Measurements from ENCODE around the gene TEX264.

DNA sequence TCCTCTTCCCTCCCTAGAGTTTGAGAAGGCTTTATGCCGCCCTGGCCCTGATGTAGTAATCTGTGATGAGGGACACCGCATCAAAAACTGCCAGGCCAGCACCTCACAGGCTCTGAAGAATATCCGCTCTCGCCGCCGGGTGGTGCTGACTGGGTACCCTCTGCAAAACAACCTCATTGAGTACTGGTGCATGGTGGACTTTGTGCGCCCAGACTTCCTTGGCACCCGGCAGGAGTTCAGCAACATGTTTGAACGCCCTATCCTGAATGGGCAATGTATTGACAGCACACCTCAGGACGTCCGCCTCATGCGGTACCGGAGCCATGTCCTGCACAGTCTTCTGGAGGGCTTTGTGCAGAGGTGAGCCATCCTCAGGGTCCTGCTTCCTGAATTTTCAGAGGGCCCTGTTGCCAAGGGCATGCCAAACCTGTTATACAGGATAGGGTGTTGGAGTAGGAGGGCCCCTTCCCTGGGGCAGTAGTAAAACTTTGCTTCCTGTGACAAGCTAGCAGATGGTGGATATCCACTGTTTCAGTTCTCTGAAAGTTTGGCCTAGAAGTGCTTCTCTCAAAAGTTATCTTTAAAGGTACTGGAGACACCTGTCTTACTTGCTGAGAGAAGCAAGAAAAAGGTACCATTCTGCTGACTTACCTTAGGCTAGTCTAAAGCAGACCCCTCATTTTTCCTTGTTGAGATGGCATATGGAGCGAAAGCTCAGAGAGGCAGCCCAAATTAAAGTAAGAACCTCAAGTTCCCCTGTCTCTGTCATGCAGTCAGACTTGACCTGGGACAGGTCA, 33.7 kb upstream of the TEX264 start:
- TF ChIP-seq, protein P1, sequence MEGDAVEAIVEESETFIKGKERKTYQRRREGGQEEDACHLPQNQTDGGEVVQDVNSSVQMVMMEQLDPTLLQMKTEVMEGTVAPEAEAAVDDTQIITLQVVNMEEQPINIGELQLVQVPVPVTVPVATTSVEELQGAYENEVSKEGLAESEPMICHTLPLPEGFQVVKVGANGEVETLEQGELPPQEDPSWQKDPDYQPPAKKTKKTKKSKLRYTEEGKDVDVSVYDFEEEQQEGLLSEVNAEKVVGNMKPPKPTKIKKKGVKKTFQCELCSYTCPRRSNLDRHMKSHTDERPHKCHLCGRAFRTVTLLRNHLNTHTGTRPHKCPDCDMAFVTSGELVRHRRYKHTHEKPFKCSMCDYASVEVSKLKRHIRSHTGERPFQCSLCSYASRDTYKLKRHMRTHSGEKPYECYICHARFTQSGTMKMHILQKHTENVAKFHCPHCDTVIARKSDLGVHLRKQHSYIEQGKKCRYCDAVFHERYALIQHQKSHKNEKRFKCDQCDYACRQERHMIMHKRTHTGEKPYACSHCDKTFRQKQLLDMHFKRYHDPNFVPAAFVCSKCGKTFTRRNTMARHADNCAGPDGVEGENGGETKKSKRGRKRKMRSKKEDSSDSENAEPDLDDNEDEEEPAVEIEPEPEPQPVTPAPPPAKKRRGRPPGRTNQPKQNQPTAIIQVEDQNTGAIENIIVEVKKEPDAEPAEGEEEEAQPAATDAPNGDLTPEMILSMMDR (tag by site-specific recombination; IDR thresholded peaks at IDR 0.05): no peak
- no peak for TF ChIP-seq ZNF501 (tag by site-specific recombination; IDR thresholded peaks at IDR 0.05)
- TF ChIP-seq SETDB1 (IDR thresholded peaks at IDR 0.05; ENCODE audit: insufficient read length, low read length): no peak
- TF ChIP-seq, protein P2, sequence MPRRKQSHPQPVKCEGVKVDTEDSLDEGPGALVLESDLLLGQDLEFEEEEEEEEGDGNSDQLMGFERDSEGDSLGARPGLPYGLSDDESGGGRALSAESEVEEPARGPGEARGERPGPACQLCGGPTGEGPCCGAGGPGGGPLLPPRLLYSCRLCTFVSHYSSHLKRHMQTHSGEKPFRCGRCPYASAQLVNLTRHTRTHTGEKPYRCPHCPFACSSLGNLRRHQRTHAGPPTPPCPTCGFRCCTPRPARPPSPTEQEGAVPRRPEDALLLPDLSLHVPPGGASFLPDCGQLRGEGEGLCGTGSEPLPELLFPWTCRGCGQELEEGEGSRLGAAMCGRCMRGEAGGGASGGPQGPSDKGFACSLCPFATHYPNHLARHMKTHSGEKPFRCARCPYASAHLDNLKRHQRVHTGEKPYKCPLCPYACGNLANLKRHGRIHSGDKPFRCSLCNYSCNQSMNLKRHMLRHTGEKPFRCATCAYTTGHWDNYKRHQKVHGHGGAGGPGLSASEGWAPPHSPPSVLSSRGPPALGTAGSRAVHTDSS (tag by site-specific recombination; IDR thresholded peaks at IDR 0.05): no peak
- TF ChIP-seq YY1 (tag by site-specific recombination; IDR thresholded peaks at IDR 0.05): no peak
- TF ChIP-seq, protein P3, sequence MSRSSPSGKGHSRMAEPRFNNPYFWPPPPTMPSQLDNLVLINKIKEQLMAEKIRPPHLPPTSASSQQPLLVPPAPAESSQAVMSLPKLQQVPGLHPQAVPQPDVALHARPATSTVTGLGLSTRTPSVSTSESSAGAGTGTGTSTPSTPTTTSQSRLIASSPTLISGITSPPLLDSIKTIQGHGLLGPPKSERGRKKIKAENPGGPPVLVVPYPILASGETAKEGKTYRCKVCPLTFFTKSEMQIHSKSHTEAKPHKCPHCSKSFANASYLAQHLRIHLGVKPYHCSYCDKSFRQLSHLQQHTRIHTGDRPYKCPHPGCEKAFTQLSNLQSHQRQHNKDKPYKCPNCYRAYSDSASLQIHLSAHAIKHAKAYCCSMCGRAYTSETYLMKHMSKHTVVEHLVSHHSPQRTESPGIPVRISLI (tag by site-specific recombination; IDR thresholded peaks at IDR 0.05): no peak
- no peak for TF ChIP-seq HOXC10 (CRISPR knock-in tag; IDR thresholded peaks at IDR 0.05)
- no peak for TF ChIP-seq ZNF76 (tag by site-specific recombination; IDR thresholded peaks at IDR 0.05; ENCODE audit: borderline replicate concordance, low read depth)
- TF ChIP-seq, protein P4, sequence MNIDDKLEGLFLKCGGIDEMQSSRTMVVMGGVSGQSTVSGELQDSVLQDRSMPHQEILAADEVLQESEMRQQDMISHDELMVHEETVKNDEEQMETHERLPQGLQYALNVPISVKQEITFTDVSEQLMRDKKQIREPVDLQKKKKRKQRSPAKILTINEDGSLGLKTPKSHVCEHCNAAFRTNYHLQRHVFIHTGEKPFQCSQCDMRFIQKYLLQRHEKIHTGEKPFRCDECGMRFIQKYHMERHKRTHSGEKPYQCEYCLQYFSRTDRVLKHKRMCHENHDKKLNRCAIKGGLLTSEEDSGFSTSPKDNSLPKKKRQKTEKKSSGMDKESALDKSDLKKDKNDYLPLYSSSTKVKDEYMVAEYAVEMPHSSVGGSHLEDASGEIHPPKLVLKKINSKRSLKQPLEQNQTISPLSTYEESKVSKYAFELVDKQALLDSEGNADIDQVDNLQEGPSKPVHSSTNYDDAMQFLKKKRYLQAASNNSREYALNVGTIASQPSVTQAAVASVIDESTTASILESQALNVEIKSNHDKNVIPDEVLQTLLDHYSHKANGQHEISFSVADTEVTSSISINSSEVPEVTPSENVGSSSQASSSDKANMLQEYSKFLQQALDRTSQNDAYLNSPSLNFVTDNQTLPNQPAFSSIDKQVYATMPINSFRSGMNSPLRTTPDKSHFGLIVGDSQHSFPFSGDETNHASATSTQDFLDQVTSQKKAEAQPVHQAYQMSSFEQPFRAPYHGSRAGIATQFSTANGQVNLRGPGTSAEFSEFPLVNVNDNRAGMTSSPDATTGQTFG (tag by site-specific recombination; IDR thresholded peaks at IDR 0.05; ENCODE audit: borderline replicate concordance): no peak
- TF ChIP-seq ZNF792 (tag by site-specific recombination; IDR thresholded peaks at IDR 0.05): no peak
- no peak for TF ChIP-seq ZNF404 (tag by site-specific recombination; IDR thresholded peaks at IDR 0.05)
- no peak for TF ChIP-seq ZXDB (tag by site-specific recombination; IDR thresholded peaks at IDR 0.05)
